Measurements from ENCODE around the gene IL20RA. TPM values are rescaled to one million over a fixed set of nuclear protein-coding genes. Genes with fewer than 3 reads are reported as not detected.

The IL20RA gene
- total and polyA plus RNA-seq, 4 donors, result 0.17 to 0.65 (median 0.25) TPM; not detected in 1

GRCh38 chr6:137016356-137016755 is 28.4 kb downstream of the IL20RA start:
- WGBS, result 73% methylated on average over 2 of the region's 2 CpGs
- Histone ChIP-seq H3K36me3 (ENCODE audit: control insufficient read depth in 4 of 4, insufficient read depth in 3 of 4, low read depth in 1 of 4, low read length in 3 of 4) (no peaks in the 10 kb centered on the region), H3K4me3 (ENCODE audit: low read depth in 1 of 3, low read length in 3 of 3) (no peak overlapping the region), H3K9ac (ENCODE audit: low read depth in 1 of 2, low read length in 2 of 2) (no peak overlapping the region), H3K27ac (ENCODE audit: low read depth in 1 of 2, low read length in 2 of 2) (no peak overlapping the region), H3K27me3 (ENCODE audit: control insufficient read depth in 4 of 4, insufficient read depth in 4 of 4, low read length in 3 of 4) (peaks cover 0 to 31% (median 4%) of the 10 kb centered on the region in 4 donors), H3K4me1 (ENCODE audit: control insufficient read depth in 4 of 4, insufficient read depth in 4 of 4, low read length in 3 of 4) (no peaks in the 10 kb centered on the region), H3K9me3 (ENCODE audit: control insufficient read depth in 4 of 4, low read length in 3 of 4) (peaks cover 0 to 2% (median under 1%) of the 10 kb centered on the region in 4 donors)
- DNase-seq (ENCODE audit: low spot score), result no peak
- no peak for TF ChIP-seq YY1 (IDR thresholded peaks at IDR 0.05)
- TF ChIP-seq, protein P1, sequence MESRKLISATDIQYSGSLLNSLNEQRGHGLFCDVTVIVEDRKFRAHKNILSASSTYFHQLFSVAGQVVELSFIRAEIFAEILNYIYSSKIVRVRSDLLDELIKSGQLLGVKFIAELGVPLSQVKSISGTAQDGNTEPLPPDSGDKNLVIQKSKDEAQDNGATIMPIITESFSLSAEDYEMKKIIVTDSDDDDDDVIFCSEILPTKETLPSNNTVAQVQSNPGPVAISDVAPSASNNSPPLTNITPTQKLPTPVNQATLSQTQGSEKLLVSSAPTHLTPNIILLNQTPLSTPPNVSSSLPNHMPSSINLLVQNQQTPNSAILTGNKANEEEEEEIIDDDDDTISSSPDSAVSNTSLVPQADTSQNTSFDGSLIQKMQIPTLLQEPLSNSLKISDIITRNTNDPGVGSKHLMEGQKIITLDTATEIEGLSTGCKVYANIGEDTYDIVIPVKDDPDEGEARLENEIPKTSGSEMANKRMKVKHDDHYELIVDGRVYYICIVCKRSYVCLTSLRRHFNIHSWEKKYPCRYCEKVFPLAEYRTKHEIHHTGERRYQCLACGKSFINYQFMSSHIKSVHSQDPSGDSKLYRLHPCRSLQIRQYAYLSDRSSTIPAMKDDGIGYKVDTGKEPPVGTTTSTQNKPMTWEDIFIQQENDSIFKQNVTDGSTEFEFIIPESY (IDR thresholded peaks at IDR 0.05), result no peak
- TF ChIP-seq NR2F2 (IDR thresholded peaks at IDR 0.05), result no peak
- TF ChIP-seq JUND (IDR thresholded peaks at IDR 0.05), result no peak
- TF ChIP-seq HNF4A (conservative IDR thresholded peaks at IDR 0.05), result no peak
- no peak for TF ChIP-seq RXRA (IDR thresholded peaks at IDR 0.05)
- TF ChIP-seq, protein P2, sequence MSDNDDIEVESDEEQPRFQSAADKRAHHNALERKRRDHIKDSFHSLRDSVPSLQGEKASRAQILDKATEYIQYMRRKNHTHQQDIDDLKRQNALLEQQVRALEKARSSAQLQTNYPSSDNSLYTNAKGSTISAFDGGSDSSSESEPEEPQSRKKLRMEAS (IDR thresholded peaks at IDR 0.05), result no peak
- no peak for TF ChIP-seq FOXA1 (IDR thresholded peaks at IDR 0.05)
- no peak for TF ChIP-seq TAF1 (conservative IDR thresholded peaks at IDR 0.05)

DNA sequence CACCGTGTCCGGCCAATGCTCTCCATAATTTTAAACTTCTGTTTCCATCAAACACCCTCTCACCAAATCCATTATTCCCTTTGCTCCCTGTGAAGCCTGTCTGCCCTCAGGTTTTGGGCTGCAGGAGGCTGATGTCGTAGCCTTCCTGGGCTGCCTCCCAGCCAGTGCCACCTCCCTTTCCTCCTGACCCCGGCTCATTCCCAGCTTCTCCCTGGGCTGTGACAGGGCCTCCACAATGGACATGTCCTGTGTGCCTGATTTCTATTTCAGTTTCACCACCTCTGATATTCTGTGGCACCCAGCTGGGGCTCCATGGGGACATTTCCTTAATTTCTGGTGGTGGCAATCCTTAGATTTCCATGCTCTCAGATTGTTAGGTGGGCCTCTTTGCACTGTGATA is 28.8 kb downstream of the IL20RA start:
- H3K36me3 ChIP-seq (ENCODE audit: control insufficient read depth in 4 of 4, insufficient read depth in 3 of 4, low read depth in 1 of 4, low read length in 3 of 4), result no peaks in the 10 kb centered on the region
- DNase-seq (ENCODE audit: low spot score), result no peak
- no peak overlapping the region for H3K9ac ChIP-seq (ENCODE audit: low read depth in 1 of 2, low read length in 2 of 2)
- WGBS, result 68% methylated on average over 4 of the region's 4 CpGs
- H3K27ac ChIP-seq (ENCODE audit: low read depth in 1 of 2, low read length in 2 of 2), result no peak overlapping the region
- TF ChIP-seq NR2F2 (IDR thresholded peaks at IDR 0.05) (no peak), YY1 (IDR thresholded peaks at IDR 0.05) (no peak), FOXA2 (IDR thresholded peaks at IDR 0.05) (no peak), SP1 (IDR thresholded peaks at IDR 0.05) (no peak), TAF1 (conservative IDR thresholded peaks at IDR 0.05) (no peak), CTCF (IDR thresholded peaks at IDR 0.05; ENCODE audit: low read depth, low read length, missing input control) (no peak), JUND (IDR thresholded peaks at IDR 0.05) (no peak)
- H3K9me3 ChIP-seq (ENCODE audit: control insufficient read depth in 4 of 4, low read length in 3 of 4), result peaks cover 0 to 2% (median under 1%) of the 10 kb centered on the region in 4 donors
- peaks cover 0 to 33% (median 5%) of the 10 kb centered on the region in 4 donors for H3K27me3 ChIP-seq (ENCODE audit: control insufficient read depth in 4 of 4, insufficient read depth in 4 of 4, low read length in 3 of 4)
- no peak overlapping the region for H3K4me3 ChIP-seq (ENCODE audit: low read depth in 1 of 3, low read length in 3 of 3)
- H3K4me1 ChIP-seq (ENCODE audit: control insufficient read depth in 4 of 4, insufficient read depth in 4 of 4, low read length in 3 of 4), result no peaks in the 10 kb centered on the region

GRCh38 chr6:137013738-137014602 is 30.8 kb downstream of the IL20RA start:
- H3K27ac ChIP-seq (ENCODE audit: low read depth in 1 of 2, low read length in 2 of 2), result no peak overlapping the region
- WGBS, result 28% methylated on average over 5 of the region's 5 CpGs
- H3K9me3 ChIP-seq (ENCODE audit: control insufficient read depth in 4 of 4, low read length in 3 of 4), result no peaks in the 10 kb centered on the region
- no peak overlapping the region for H3K9ac ChIP-seq (ENCODE audit: low read depth in 1 of 2, low read length in 2 of 2)
- H3K4me1 ChIP-seq (ENCODE audit: control insufficient read depth in 4 of 4, insufficient read depth in 4 of 4, low read length in 3 of 4), result no peaks in the 10 kb centered on the region
- no peak overlapping the region for H3K4me3 ChIP-seq (ENCODE audit: low read depth in 1 of 3, low read length in 3 of 3)
- H3K36me3 ChIP-seq (ENCODE audit: control insufficient read depth in 4 of 4, insufficient read depth in 3 of 4, low read depth in 1 of 4, low read length in 3 of 4), result no peaks in the 10 kb centered on the region
- TF ChIP-seq TAF1 (conservative IDR thresholded peaks at IDR 0.05) (no peak), RAD21 (IDR thresholded peaks at IDR 0.05) (peak; percentile 76 to 78), EGR1 (IDR thresholded peaks at IDR 0.05; ENCODE audit: low read depth in 2 of 2) (no peak), CTCF (IDR thresholded peaks at IDR 0.05; ENCODE audit: low read depth, low read length, missing input control) (peak; percentile 51)
- TF ChIP-seq, protein P3, sequence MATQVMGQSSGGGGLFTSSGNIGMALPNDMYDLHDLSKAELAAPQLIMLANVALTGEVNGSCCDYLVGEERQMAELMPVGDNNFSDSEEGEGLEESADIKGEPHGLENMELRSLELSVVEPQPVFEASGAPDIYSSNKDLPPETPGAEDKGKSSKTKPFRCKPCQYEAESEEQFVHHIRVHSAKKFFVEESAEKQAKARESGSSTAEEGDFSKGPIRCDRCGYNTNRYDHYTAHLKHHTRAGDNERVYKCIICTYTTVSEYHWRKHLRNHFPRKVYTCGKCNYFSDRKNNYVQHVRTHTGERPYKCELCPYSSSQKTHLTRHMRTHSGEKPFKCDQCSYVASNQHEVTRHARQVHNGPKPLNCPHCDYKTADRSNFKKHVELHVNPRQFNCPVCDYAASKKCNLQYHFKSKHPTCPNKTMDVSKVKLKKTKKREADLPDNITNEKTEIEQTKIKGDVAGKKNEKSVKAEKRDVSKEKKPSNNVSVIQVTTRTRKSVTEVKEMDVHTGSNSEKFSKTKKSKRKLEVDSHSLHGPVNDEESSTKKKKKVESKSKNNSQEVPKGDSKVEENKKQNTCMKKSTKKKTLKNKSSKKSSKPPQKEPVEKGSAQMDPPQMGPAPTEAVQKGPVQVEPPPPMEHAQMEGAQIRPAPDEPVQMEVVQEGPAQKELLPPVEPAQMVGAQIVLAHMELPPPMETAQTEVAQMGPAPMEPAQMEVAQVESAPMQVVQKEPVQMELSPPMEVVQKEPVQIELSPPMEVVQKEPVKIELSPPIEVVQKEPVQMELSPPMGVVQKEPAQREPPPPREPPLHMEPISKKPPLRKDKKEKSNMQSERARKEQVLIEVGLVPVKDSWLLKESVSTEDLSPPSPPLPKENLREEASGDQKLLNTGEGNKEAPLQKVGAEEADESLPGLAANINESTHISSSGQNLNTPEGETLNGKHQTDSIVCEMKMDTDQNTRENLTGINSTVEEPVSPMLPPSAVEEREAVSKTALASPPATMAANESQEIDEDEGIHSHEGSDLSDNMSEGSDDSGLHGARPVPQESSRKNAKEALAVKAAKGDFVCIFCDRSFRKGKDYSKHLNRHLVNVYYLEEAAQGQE (IDR thresholded peaks at IDR 0.05), result no peak
- peaks cover 0 to 34% (median 4%) of the 10 kb centered on the region in 4 donors for H3K27me3 ChIP-seq (ENCODE audit: control insufficient read depth in 4 of 4, insufficient read depth in 4 of 4, low read length in 3 of 4)
- DNase-seq (ENCODE audit: low spot score), result no peak

All from liver (tissue), 9 donors.